Fibroblast of peridontal ligament (primary cell): ENCODE data around the gene AP5S1.
A peak's percentile ranks its signal among the peaks of the same experiment; 100 is the strongest.
"Not testable (repeated sequence)": the region's sequence is repeated elsewhere in the genome, so short reads cannot be mapped to it uniquely, and the experiment has no call there.

Experiments used
- DNase-seq: peaks from one replicate; pipeline ENCODE4 v3.0.0-alpha.2; 2010; ENCODE audit errors: extremely low read depth

The AP5S1 gene

GRCh38 chr20:3843990-3844619, 23.8 kb downstream of the AP5S1 start:
- DNase-seq, result not testable (repeated sequence)

DNA sequence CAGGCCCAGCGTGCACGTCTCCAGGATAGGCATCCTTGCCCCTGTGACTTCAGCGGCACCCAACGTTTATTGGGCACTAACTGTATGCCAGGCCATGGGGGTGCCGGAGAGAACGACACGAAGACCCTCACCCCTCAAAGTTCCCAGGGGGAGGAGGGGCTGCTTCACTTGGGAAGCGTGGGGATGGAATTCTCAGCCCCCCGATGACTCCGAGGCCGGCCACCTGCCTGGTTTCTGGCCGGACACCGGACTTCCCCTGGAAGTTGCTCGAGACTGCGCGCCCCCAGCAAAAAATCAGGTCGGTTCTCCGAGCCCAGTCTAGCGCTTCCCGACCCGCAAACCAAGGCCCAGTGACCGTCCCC, 26.0 kb downstream of the AP5S1 start:
- DNase-seq, result no peak

DNA sequence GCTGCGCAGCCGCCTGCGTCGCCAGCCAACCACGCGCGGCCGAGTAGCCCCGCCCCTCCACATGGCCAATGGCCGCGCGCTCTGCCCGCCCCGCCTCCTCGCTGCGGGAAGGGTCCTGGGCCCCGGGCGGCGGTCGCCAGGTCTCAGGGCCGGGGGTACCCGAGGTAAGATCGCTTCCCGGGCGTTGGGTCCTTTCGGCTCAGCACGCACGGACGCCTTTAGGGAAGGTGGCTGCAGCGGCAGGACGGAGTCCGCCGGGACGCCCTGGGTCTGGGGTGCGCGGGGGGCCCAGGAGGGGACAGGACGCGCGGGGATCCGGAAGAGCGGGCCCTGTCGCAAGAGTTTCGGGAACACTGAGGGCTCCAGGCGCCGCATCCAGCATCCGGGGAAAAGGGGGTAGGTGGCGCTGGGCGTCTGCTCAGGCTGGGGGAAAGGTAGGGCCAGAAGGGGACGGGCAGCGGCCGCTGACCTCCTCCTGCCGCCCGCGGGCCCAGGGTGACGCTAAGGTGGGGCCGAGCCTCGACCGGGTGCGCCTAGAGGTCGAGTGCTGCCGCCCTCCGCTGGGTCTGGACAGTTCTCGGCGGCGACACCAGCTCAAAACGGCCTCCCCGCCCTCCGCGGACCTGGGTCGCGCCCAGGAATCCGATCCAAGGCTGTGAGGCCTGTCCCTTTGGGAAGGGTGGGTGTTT, 26.5 kb downstream of the AP5S1 start, which contains the start of gene MAVS:
Gene MAVS, plus strand, starts transcription at position 95 of the 689 bp plus-strand sequence. CDS start 7,791 bp downstream, outside the sequence.
- DNase-seq, result peak; percentile 64

DNA sequence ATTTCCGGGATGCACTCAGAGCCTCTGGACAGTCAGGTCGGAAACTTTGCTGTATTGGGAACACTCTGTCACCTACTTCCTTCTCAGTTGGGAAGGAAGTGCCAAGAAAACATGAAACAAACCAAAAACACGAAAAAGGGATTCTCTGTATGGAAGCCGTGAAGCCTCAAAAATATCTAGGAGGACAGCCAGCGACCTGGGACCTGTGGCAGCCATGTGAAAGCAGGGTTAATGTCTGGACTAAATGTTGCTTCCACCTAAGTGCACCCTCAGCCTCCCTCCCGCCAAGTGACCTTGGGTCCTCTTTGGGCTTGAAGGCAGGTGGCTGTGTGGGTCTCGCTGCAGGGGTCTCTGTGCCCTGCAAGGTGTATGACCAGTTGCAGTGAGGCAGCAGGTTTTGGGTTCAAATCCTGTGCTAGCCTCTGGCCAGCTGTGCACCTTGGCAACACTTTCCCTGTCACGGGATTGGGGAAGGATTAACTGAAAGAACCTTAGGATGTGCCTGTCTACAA, 27.1 kb downstream of the AP5S1 start:
- peak; percentile 26 for DNase-seq

DNA sequence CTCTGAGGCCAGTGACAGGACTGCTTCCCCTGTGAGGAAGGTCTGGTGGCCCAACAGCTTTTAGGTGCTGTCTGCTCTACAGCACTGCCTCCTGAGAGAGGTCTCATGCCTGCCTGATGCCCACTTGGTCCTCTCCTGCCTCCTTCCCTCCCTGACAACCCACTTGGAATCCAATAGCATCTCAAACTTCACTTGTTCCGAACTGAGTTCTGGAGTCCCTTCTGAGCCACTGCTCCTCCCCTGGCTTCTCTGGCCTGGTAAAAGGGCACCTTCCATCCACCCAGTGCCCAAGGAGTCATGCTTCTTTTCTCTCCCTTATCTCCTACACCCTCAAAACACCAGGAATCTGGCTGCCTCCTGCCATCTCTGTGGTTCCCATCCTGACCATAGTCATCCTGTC, 28.2 kb downstream of the AP5S1 start:
- no peak for DNase-seq

GRCh38 chr20:3854462-3854871, 34.1 kb downstream of the AP5S1 start:
- DNase-seq, result no peak

DNA sequence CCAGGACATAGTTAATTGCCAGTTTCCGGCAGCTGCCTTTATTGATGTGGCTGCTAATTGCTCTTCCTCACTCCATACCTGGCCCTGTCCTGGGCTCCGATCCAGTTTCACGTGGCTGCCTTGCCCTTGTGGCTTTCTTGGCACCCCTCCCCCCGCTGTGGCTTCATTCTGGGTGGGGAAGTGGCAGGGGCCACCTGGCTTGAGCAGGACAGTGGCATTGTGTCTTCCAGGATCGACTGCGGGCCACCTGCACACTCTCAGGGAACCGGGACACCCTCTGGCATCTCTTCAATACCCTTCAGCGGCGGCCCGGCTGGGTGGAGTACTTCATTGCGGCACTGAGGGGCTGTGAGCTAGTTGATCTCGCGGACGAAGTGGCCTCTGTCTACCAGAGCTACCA, 37.1 kb downstream of the AP5S1 start:
- DNase-seq, result no peak

DNA sequence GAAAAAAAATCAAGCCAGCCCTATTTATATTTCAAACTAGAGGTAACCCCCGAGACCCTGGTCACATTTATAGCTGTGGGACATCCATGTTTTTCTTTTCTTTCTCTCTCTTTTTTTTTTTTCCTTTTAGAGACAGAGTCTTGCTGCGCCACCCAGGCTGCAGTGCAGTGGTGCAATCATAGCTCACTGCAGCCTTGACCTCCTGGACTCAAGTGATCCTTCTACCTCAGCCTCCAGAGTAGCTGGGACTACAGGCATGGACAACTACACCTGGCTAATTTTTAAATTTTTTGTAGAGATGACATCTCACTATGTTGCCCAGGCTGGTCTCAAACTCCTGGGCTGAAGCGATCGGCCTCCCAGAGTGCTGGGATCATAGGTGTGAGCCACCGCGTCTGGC, 38.3 kb downstream of the AP5S1 start:
- no peak for DNase-seq

- no peak for DNase-seq
These were observed 40.8 kb downstream of the AP5S1 start for GRCh38 chr20:3861191-3861590.

GRCh38 chr20:3862333-3862732, 42.0 kb downstream of the AP5S1 start:
- DNase-seq, result no peak

DNA sequence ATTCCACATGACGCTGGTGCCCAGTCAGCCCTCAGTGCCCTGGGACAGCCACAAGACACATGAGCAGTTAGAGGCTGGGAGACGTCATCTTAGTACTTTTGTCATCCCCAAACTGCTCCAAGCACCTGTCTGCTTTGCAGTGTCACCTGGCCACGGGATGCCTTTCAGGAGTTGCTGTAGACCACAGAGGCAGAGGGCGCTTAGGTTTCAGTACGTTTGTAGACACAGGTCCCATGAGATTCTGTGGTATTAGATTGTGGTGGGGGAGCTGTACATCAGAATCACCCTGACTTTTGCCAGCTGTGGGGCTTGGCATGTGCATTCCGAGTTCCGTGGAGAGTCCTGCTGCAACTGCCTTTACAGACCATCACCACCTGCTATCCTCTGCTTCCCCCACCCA, 43.0 kb downstream of the AP5S1 start:
- no peak for DNase-seq

GRCh38 chr20:3864518-3864917, 44.2 kb downstream of the AP5S1 start:
- DNase-seq, result no peak

DNA sequence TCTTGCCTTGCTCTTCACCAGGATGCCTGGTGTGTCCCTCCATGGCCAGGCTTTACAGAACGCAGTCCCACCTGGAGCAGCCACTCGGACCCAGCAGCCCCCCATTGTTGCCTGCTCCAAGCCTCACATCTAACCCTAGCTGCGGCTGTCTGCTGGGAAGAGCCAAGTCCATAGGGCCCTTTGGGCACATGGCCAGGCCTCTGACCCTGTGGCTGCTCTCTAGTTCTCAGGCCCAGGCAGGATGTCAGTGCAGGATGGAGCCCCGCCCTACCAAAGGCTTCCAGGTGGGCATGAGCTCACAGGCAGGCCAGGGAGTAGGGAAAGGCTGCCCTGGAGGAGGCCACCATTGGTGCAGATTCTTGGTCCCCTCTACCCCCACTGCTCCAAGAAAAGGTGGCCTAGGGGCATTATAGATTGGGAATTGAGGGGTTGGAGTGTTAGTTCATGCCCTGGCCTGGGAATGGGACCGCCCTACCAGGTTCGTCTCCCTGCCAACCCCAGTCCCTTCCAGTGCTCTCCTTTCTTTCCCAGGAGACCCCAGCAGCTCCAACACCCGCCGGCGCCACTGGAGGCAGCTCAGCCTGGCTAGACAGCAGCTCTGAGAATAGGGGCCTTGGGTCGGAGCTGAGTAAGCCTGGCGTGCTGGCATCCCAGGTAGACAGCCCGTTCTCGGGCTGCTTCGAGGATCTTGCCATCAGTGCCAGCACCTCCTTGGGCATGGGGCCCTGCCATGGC, 45.0 kb downstream of the AP5S1 start:
- DNase-seq, result no peak

DNA sequence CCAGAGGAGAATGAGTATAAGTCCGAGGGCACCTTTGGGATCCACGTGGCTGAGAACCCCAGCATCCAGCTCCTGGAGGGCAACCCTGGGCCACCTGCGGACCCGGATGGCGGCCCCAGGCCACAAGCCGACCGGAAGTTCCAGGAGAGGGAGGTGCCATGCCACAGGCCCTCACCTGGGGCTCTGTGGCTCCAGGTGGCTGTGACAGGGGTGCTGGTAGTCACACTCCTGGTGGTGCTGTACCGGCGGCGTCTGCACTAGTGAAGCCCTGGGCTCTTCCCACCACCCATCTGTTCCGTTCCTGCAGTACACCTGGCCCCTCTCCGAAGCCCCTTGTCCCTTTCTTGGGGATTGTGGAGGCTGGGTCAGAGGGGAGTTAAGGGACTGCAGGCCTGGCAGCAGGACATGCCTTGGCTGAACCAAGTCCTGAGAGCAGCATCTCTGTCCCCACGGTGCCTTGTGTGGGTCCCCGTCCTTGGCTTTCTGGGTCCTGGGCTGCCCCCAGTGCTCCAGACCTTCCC, 45.6 kb downstream of the AP5S1 start:
- DNase-seq, result no peak

DNA sequence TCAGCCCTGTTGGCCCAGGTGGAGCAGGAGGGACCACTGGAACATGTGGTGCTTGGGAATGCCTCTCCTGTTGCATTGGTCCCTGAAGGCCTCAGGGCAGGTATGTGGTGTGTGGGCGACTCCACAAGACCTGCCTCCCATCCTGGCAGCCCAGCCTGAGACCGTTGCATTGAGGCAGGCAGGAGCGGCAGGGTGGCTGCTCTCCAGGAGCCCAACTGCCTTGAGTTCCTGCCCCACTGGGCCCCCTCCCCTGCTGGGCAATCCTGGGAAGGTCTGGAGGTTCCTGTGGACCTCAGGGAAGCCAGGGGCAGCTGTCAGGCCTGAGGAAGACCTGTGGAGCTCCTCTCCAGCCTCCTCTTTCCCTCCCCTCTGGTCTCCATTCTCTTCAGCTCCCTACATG, 46.1 kb downstream of the AP5S1 start:
- no peak for DNase-seq

GRCh38 chr20:3867802-3868201, 47.5 kb downstream of the AP5S1 start:
- DNase-seq, result no peak

DNA sequence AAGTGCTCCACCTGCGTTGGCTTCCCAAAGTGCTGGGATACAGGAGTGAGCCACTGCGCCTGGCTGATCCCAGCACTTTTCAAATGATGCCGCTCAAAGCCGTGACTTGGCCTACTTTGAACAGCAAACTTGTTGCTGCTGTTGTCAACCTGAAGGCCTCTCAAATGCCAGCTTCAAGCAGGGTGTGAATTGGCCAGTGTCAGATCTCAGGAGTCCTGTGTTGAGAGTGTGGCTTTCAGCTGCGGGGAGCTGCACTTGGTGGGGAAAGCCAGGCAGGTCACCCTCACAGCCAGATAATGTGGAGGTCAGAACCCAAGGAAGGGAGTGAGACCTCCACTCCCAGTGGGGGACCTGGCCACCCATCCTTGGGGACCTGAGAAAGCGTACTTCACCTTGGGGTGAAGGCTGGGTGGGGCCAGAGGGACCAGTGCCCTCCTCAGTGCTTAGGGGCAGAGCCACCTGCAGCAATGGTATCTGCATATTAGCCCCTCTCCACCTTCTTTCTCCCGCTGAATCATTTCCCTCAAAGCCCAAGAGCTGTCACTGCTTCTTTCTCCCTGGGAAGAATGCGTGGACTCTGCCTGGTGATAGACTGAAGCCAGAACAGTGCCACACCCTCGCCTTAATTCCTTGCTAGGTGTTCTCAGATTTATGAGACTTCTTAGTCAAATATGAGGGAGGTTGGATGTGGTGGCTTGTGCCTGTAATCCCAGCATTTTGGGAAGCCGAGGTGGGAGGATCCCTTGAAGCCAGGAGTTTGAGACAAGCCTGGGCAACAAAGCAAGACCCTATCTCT, 49.7 kb downstream of the AP5S1 start:
- DNase-seq, result no peak

DNA sequence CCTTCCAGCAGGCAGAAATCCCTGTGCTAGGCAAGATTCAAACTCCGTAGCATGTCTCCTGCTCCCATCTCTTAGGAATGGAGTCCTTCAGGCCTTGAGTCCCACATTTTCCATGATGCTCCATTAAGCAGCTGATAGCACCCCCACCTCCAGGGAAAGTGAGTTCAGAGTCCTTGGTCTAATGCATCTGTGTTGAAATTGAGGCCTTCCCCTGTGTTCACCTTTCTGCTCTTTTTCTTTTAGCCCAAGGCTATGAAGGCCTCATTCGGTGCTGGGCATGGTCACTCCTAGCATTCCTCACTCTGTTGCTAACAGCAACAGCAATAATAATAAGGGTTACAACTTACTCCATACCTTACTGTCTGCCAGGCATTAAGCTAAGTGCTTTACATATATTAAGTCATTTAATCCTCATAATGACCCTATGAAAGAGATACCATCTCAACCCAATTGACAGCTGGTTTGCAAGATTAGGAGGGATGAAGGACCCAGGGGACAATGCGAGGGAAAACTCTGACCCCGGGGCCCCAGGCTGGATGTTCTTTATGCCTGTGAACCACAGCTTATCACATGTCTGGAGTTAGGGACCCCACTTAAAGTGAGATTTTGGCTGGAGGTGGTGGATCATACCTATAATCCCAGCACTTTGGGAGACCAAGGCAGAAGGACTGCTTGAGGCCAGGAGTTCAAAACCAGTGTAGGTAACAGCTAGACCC, 51.4 kb downstream of the AP5S1 start:
- no peak for DNase-seq

- DNase-seq, result no peak
These were observed 53.2 kb downstream of the AP5S1 start for GRCh38 chr20:3873507-3873906.

- peak; percentile 67 for DNase-seq
These were observed 54.0 kb downstream of the AP5S1 start for GRCh38 chr20:3874194-3874844.
